H1 (cell line): ENCODE data around the gene NPFFR1. TPM values are rescaled to one million over a fixed set of nuclear protein-coding genes. Genes with fewer than 3 reads are reported as not detected.

Experiments used
- ASH2L ChIP-seq: fragments of 200-600, 300-600 bp; sonication (generic); IDR thresholded peaks from one replicate; pipeline ENCODE4 v1.7.1; 2017; ENCODE audit warnings: low read length
- BACH1 ChIP-seq: IDR thresholded peaks from 2 replicates; pipeline ENCODE4 v1.6.1; 2012; ENCODE audit warnings: low read length, improper control_type of control experiment
- CHD1 ChIP-seq: IDR thresholded peaks from 2 replicates; pipeline ENCODE4 v1.6.1; 2012; ENCODE audit warnings: low read depth, low read length, improper control_type of control experiment
- CREB1 ChIP-seq: IDR thresholded peaks from 2 replicates; pipeline ENCODE4 v1.6.1; 2012; ENCODE audit warnings: inconsistent platforms
- HDAC6 ChIP-seq: IDR thresholded peaks from one replicate; pipeline ENCODE4 v1.7.1; 2012; ENCODE audit warnings: low read depth, mild to moderate bottlenecking, inconsistent platforms, low read length, moderate library complexity
- JUN ChIP-seq: IDR thresholded peaks from 2 replicates; pipeline ENCODE4 v1.6.1; 2011; ENCODE audit warnings: low read depth, mild to moderate bottlenecking, improper control_type of control experiment, low read length
- MAFK ChIP-seq: IDR thresholded peaks from 2 replicates; pipeline ENCODE4 v1.6.1; 2012; ENCODE audit warnings: low read depth, mild to moderate bottlenecking, improper control_type of control experiment, low read length
- POU5F1 ChIP-seq: IDR thresholded peaks from 2 replicates; pipeline ENCODE4 v1.6.1; 2011; ENCODE audit warnings: low read depth, mild to moderate bottlenecking, low read length, moderate library complexity
- SIRT6 ChIP-seq: IDR thresholded peaks from one replicate; pipeline ENCODE4 v1.7.1; 2012; ENCODE audit warnings: low read length, inconsistent platforms
- YY1 ChIP-seq: IDR thresholded peaks from 2 replicates; pipeline ENCODE4 v1.6.1; 2011; ENCODE audit warnings: low read depth, mild to moderate bottlenecking, low read length
- polyA plus RNA-seq, 7 experiments: library from polyadenylated mRNA; depleted of rRNA in 3 of 7; stranded (reverse) in 5 of 7; unstranded in 2 of 7; fragments of >200 nt in 5 of 7; fragments of 200-250 nt in 2 of 7; gene quantifications; 1 replicate in 5 of 7; 2 replicates in 1 of 7; 4 replicates in 1 of 7; pipeline versions ENCODE4 v1.2.1 to v1.2.3, GENCODE V29; 2011 to 2013; ENCODE audit warnings: missing spikeins in 2 of 7, mixed read lengths in 2 of 7
- total RNA-seq: library from RNA; stranded (reverse); fragmentation: NEBNext Ultra II Directional; extraction: Animal tissue kit (Norgen Biotek cat#: 25700); gene quantifications from 2 replicates; pipeline ENCODE4 v1.2.1, GENCODE V29; 2021
- TF ChIP-seq, protein P1 (sequence below): fragments of 300-600 bp; sonication (generic); IDR thresholded peaks from 2 replicates; pipeline ENCODE4 v1.7.1; 2012; ENCODE audit warnings: low read length, moderate library complexity, mild to moderate bottlenecking, inconsistent platforms; ENCODE audit not compliant: insufficient replicate concordance

The NPFFR1 gene
- total and polyA plus RNA-seq, 2 of the 8 experiments (the other 6 are each of a cell fraction or from before 2014, with no cell fraction given) = 0.02 to 0.06 TPM

DNA sequence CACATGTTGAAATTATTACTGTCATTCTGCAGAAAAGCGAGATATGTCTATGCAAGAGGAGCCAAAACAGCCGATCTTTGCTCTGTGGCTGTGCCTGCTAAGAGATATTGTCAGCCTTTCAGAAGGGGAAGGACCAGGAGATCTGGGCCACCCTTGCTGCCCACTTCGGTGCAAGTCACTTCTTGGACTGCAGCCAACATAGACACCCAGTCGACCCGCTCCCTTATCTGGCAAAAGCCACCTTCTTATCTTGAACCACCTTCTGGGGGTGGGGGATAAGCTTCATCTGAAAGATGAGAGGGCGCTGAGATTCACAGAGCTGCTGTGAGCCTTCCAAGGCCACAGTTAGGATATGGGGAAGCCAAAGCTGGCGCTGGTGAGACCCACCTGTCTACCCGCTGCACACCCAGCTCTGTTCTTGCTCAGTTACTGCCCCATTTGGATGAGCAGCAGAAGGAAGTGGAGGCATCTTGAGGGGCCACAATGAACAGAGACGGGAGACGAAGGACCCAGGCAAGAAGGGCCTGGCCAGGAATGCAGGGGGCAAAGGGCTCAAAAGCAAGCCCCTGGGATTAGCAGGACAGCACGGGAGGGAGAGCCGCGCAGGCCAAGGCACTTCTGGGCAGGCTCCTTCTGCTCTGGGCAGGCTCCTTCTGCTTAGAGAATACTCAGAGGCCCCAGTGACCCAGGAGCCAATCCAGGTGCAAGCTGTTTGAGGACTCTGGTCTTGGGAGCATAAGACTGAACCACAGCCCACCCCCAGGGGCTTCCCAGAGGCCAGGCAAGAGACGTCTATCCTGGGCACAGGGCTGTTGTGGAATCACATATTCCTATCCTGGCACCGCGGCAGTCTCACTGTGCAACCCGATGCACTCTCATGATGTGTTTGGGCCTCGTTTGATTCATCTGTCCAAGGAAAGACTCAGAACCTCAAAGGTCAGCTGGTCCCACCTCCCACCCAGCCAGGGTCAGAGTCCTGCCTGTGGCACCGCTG, 38.4 kb upstream of the NPFFR1 start (continued):
- TF ChIP-seq, protein P1, sequence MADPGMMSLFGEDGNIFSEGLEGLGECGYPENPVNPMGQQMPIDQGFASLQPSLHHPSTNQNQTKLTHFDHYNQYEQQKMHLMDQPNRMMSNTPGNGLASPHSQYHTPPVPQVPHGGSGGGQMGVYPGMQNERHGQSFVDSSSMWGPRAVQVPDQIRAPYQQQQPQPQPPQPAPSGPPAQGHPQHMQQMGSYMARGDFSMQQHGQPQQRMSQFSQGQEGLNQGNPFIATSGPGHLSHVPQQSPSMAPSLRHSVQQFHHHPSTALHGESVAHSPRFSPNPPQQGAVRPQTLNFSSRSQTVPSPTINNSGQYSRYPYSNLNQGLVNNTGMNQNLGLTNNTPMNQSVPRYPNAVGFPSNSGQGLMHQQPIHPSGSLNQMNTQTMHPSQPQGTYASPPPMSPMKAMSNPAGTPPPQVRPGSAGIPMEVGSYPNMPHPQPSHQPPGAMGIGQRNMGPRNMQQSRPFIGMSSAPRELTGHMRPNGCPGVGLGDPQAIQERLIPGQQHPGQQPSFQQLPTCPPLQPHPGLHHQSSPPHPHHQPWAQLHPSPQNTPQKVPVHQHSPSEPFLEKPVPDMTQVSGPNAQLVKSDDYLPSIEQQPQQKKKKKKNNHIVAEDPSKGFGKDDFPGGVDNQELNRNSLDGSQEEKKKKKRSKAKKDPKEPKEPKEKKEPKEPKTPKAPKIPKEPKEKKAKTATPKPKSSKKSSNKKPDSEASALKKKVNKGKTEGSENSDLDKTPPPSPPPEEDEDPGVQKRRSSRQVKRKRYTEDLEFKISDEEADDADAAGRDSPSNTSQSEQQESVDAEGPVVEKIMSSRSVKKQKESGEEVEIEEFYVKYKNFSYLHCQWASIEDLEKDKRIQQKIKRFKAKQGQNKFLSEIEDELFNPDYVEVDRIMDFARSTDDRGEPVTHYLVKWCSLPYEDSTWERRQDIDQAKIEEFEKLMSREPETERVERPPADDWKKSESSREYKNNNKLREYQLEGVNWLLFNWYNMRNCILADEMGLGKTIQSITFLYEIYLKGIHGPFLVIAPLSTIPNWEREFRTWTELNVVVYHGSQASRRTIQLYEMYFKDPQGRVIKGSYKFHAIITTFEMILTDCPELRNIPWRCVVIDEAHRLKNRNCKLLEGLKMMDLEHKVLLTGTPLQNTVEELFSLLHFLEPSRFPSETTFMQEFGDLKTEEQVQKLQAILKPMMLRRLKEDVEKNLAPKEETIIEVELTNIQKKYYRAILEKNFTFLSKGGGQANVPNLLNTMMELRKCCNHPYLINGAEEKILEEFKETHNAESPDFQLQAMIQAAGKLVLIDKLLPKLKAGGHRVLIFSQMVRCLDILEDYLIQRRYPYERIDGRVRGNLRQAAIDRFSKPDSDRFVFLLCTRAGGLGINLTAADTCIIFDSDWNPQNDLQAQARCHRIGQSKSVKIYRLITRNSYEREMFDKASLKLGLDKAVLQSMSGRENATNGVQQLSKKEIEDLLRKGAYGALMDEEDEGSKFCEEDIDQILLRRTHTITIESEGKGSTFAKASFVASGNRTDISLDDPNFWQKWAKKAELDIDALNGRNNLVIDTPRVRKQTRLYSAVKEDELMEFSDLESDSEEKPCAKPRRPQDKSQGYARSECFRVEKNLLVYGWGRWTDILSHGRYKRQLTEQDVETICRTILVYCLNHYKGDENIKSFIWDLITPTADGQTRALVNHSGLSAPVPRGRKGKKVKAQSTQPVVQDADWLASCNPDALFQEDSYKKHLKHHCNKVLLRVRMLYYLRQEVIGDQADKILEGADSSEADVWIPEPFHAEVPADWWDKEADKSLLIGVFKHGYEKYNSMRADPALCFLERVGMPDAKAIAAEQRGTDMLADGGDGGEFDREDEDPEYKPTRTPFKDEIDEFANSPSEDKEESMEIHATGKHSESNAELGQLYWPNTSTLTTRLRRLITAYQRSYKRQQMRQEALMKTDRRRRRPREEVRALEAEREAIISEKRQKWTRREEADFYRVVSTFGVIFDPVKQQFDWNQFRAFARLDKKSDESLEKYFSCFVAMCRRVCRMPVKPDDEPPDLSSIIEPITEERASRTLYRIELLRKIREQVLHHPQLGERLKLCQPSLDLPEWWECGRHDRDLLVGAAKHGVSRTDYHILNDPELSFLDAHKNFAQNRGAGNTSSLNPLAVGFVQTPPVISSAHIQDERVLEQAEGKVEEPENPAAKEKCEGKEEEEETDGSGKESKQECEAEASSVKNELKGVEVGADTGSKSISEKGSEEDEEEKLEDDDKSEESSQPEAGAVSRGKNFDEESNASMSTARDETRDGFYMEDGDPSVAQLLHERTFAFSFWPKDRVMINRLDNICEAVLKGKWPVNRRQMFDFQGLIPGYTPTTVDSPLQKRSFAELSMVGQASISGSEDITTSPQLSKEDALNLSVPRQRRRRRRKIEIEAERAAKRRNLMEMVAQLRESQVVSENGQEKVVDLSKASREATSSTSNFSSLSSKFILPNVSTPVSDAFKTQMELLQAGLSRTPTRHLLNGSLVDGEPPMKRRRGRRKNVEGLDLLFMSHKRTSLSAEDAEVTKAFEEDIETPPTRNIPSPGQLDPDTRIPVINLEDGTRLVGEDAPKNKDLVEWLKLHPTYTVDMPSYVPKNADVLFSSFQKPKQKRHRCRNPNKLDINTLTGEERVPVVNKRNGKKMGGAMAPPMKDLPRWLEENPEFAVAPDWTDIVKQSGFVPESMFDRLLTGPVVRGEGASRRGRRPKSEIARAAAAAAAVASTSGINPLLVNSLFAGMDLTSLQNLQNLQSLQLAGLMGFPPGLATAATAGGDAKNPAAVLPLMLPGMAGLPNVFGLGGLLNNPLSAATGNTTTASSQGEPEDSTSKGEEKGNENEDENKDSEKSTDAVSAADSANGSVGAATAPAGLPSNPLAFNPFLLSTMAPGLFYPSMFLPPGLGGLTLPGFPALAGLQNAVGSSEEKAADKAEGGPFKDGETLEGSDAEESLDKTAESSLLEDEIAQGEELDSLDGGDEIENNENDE = no peak
- TF ChIP-seq SIRT6 (no peak), JUN (no peak), HDAC6 (no peak), BACH1 (no peak), YY1 (no peak), ASH2L (no peak), CHD1 (no peak), CREB1 (no peak), POU5F1 (no peak), MAFK (no peak)
